ENCODE results near the gene PPFIA3.

Gene PPFIA3

DNA sequence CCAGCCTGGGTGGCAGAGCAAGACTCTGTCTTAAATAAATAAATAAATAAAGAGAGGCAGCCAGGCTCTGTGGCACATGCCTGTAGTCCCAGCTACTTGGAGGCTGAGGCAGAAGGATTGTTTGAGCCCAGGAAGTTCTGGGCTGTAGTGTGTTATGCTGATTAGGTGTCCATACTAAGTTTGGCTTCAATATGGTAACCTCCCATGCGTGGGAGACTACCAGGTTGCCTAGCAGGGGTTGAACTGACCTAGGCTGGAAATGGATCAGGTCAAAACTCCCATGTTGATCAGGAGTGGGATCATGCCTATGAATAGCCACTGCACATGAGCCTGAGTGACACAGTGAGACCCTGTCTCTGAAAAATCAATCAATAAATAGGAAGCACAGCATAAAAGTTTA, 38.1 kb upstream of the PPFIA3 start:
- DNase-seq (ENCODE audit: low spot score) = no peak
- in situ Hi-C loops (cut with MboI; ENCODE audit: low pct_unique_long_range_greater_than_20kb, low sequenced_read_pairs, unreplicated experiment) = no loop called here
- TF ChIP-seq CTCF (IDR thresholded peaks at IDR 0.05; ENCODE audit: extremely low read depth, insufficient read depth, missing control alignments) = no peak

DNA sequence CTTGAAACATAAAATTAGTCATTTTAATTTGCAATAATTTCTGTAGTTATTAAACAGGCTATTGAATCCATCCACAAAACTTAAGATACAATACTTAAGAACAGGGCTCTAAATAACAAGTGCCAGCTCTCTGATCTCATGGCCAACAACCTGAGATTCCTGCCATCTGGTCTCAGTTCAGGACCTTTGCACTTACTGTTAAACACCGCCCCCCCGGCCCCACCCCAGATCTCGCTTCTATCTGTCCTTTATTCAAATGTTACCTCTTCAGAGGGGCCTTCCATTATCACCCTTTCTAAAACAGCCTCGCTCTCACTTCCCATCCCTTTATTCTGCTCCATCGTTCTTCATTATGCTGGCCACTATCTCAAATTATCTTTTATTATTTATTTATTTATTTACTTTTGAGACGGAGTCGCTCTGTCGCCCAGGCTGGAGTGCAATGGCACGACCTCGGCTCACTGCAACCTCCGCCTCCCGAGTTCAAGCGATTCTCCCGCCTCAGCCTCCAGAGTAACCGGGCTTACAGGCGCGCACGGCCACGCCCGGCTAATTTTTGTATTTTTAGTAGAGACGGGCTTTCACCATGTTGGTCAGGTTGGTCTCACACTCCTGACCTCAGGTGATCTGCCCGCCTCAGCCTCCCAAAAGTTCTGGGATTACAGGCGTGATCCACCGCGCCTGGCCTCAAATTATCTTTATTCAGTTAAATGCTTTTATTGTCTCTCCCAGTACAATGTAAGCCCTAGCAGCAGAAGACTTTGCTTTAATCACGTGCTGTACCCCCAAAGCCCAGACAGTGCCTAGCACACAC, 34.9 kb upstream of the PPFIA3 start:
- TF ChIP-seq CTCF (IDR thresholded peaks at IDR 0.05; ENCODE audit: extremely low read depth, insufficient read depth, missing control alignments) = no peak
- no peak for DNase-seq (ENCODE audit: low spot score)
- in situ Hi-C loops (cut with MboI; ENCODE audit: low pct_unique_long_range_greater_than_20kb, low sequenced_read_pairs, unreplicated experiment) = no loop called here

DNA sequence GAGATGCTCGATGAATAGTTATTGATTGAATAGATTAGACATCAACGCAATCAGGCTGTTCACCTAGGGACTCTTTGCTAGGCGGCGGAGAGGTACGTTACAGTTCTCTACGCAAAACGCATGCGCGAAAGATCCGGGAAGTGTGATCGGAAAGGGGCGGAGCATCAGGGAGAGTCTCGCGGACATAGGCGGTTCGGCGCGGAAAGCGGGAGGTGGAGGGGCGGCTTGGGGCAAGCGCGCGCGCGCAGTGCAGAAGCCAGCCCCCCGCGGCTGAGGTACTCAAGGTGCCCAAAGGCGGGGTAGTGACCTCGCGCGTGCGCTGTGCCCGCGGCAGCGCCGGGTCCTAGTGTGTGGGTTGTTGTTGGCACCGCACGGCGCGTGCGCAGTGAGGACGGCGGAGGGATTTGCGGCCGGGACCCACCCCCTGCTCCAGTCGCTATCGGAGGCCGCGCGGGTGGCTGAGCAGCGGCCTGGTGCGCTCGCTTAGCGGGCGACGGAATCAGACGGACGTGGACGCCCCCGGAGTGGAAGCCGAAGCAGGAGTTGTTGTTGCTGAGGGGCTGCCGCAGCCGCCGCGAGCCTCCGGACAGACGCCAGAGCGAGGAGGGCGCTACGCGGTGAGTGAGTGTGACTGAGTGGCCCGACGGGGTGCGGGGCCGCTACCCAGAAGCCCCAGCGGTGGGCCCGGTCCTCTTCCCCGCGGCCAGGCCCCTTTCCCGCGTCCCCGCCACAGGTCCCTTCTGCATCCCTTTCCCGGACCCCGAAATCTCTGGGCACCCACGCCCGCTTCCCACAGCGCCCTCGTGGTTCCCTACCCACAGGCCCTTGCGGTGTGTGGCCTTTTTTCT, 34.1 kb upstream of the PPFIA3 start, which contains the start of gene SNRNP70:
Gene SNRNP70 (plus strand): TSS at position 432 of the 848 bp plus-strand sequence. CDS start 964 bp downstream, outside the sequence.
- TF ChIP-seq CTCF (IDR thresholded peaks at IDR 0.05; ENCODE audit: extremely low read depth, insufficient read depth, missing control alignments) = no peak
- in situ Hi-C loops (cut with MboI; ENCODE audit: low pct_unique_long_range_greater_than_20kb, low sequenced_read_pairs, unreplicated experiment) = no loop called here
- DNase-seq (ENCODE audit: low spot score) = peak; percentile 99

DNA sequence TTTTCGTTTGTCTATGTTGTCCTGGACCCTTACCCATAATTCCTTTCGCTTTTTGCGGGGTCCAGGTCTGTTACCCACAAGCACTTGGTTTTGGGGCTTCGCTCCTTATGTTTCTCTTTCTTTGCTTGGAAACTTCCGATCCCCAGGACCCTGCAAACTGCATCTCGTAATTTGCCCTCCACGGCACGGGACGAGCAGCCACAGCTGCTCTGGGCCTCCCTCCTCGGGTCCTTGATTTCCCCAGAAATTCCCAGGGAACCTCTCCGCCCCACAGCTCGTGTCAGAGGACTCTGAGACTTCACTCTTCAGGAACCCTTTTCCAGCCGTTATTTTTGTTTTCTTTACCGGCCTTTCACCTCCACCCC, 33.5 kb upstream of the PPFIA3 start:
- TF ChIP-seq CTCF (IDR thresholded peaks at IDR 0.05; ENCODE audit: extremely low read depth, insufficient read depth, missing control alignments) = no peak
- in situ Hi-C loops (cut with MboI; ENCODE audit: low pct_unique_long_range_greater_than_20kb, low sequenced_read_pairs, unreplicated experiment) = no loop called here
- DNase-seq (ENCODE audit: low spot score) = no peak

- no peak for TF ChIP-seq CTCF (IDR thresholded peaks at IDR 0.05; ENCODE audit: extremely low read depth, insufficient read depth, missing control alignments)
- no peak for DNase-seq (ENCODE audit: low spot score)
- in situ Hi-C loops (cut with MboI; ENCODE audit: low pct_unique_long_range_greater_than_20kb, low sequenced_read_pairs, unreplicated experiment) = no loop called here
Measured at GRCh38 chr19:49086296-49086695, 33.0 kb upstream of the PPFIA3 start.

DNA sequence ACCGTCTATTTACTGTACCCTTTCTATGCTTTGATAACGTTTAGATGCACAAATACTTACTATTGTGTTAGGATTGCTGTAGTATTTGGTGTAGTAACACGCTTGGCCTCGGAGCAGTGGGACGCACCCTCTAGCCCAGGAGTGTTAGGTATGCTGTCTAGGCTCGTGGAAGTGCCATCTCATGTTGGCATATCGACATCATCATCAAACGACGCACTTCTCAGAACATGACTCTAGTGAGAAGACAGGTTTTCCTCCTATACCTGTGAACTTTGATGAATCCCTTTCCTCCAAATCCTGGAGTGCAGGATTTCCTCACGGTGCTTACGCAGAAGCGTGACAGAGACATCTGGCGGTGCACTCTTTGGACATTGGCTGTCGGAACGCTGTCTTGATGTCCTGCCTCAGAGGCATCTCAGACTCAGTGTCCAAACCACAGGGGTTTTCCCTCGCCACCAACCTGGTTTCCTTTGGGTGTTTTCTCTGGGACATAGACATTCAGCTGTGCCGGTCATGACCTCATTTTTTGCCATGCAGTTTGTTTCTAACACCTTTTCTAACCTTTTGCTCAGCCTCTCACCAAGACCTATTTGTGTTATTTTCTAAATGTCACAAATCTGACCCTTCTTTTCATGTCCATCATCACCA, 27.8 kb upstream of the PPFIA3 start:
- in situ Hi-C loops (cut with MboI; ENCODE audit: low pct_unique_long_range_greater_than_20kb, low sequenced_read_pairs, unreplicated experiment) = no loop called here
- no peak for TF ChIP-seq CTCF (IDR thresholded peaks at IDR 0.05; ENCODE audit: extremely low read depth, insufficient read depth, missing control alignments)
- no peak for DNase-seq (ENCODE audit: low spot score)

All from GM13977 (cell line).